ENCODE data around the gene KIAA0232. TPM values are rescaled to one million over a fixed set of nuclear protein-coding genes. Genes with fewer than 3 reads are reported as not detected.

Gene KIAA0232
- total and polyA plus RNA-seq, 2 of the 8 experiments (the other 6 are each of a cell fraction or from before 2014, with no cell fraction given) = 5.6 to 23.3 TPM

GRCh38 chr4:6754481-6755087 lies 27.9 kb upstream of the KIAA0232 start:
- FAIRE-seq (no peak), DNase-seq (ENCODE audit: low read depth in 1 of 2, low spot score in 2 of 2) (no peak)
- H3K4me1 ChIP-seq (replicated peaks in 1 of 4; ENCODE audit: control insufficient read depth in 3 of 4, insufficient read depth in 4 of 4, low read length in 3 of 4) = peaks cover 0 to 6% (median 0%) of the 10 kb centered on the region in 4 experiments; a peak in 2 of 7 replicates
- no peak overlapping the region for H2AFZ ChIP-seq (ENCODE audit: low read length)
- TF ChIP-seq MAFK (IDR thresholded peaks at IDR 0.05; ENCODE audit: low read depth, low read length) (no peak), RNF2 (IDR thresholded peaks at IDR 0.05; ENCODE audit: borderline replicate concordance, low read depth, low read length, missing control alignments, poor library complexity, severe bottlenecking) (no peak), CEBPB (IDR thresholded peaks at IDR 0.05; ENCODE audit: low read depth, low read length) (no peak), SIN3A (conservative IDR thresholded peaks at IDR 0.05 in 1 of 2, IDR thresholded peaks at IDR 0.05 in 1 of 2; ENCODE audit: low read depth in 1 of 2, low read length in 2 of 2) (no peak), SP2 (IDR thresholded peaks at IDR 0.05; ENCODE audit: low read length) (no peak), EZH2 (IDR thresholded peaks at IDR 0.05; ENCODE audit: low read depth, low read length, severe bottlenecking) (no peak), POLR2A (IDR thresholded peaks at IDR 0.05; ENCODE audit: control extremely low read depth in 1 of 2, low read depth in 2 of 2, low read length in 2 of 2) (no peak), YY1 (IDR thresholded peaks at IDR 0.05; ENCODE audit: low read depth, low read length) (no peak)
- no peak overlapping the region for H3K27ac ChIP-seq (ENCODE audit: low read depth, low read length)
- no peak overlapping the region for H3K23ac ChIP-seq (ENCODE audit: insufficient read length)
- H2BK120ac ChIP-seq (replicated peaks; ENCODE audit: low read depth, low read length) = no peak overlapping the region
- no peak overlapping the region for H4K5ac ChIP-seq (ENCODE audit: insufficient read length, low read depth, low read length)
- H3K9ac ChIP-seq (replicated peaks in 1 of 4; ENCODE audit: extremely low read depth in 1 of 4, low read depth in 3 of 4, low read length in 3 of 4) = no peak overlapping the region
- H2BK20ac ChIP-seq (ENCODE audit: low read length) = no peak overlapping the region
- no peak overlapping the region for H2AK5ac ChIP-seq (ENCODE audit: low read depth, low read length)
- no peaks in the 10 kb centered on the region for H3K79me1 ChIP-seq (ENCODE audit: low read depth, low read length)
- H2BK12ac ChIP-seq (ENCODE audit: low read depth, low read length) = no peak overlapping the region
- CTCF ChIA-PET (ENCODE audit: partially characterized antibody) = interaction anchor here (0.8 kb wide), 1 partner anchor 399 kb away, joined by 3 read pairs; no protein-coding TSS in a partner anchor
- H3K23me2 ChIP-seq (ENCODE audit: low read depth, low read length) = no peaks in the 10 kb centered on the region
- H4K91ac ChIP-seq (replicated peaks; ENCODE audit: insufficient read length, low read length) = no peak overlapping the region
- POLR2A ChIA-PET (ENCODE audit: partially characterized antibody) = no interaction called here
- no peak overlapping the region for H3K14ac ChIP-seq (ENCODE audit: insufficient read length)
- peaks cover 0 to 2% of the 10 kb centered on the region in 2 experiments; a peak in 2 of 4 replicates for H3K9me3 ChIP-seq (ENCODE audit: insufficient read depth in 2 of 2, low read depth in 1 of 2, low read length in 1 of 2)
- WGBS, 2 experiments (ENCODE audit: extremely low coverage in 1 of 2, insufficient coverage in 1 of 2, insufficient read length in 1 of 2, insufficient replicate concordance in 2 of 2, low coverage in 1 of 2, low lambda C conversion rate in 2 of 2, missing lambda C conversion rate in 1 of 2) = 86% methylated on average over 3 of the region's 3 CpGs; no CpG with 5 or more reads in 1 of the 2 experiments
- no peaks in the 10 kb centered on the region for H3K27me3 ChIP-seq (replicated peaks in 1 of 4; ENCODE audit: control insufficient read depth in 3 of 4, extremely low read depth in 1 of 4, insufficient read depth in 3 of 4, low read length in 3 of 4)
- H2BK15ac ChIP-seq (ENCODE audit: low read length) = no peak overlapping the region
- no peak overlapping the region for H3K56ac ChIP-seq (replicated peaks; ENCODE audit: insufficient read length, low read depth, low read length)
- H3K18ac ChIP-seq (ENCODE audit: extremely low read depth, low read length) = no peak overlapping the region
- H3K79me2 ChIP-seq (ENCODE audit: control insufficient read depth in 1 of 2, insufficient read depth in 2 of 2, low read length in 2 of 2) = no peaks in the 10 kb centered on the region
- H2BK5ac ChIP-seq (ENCODE audit: low read depth, low read length) = no peak overlapping the region
- no peak overlapping the region for H3K4ac ChIP-seq (replicated peaks; ENCODE audit: insufficient read length, low read depth, low read length)
- H3K4me3 ChIP-seq (ENCODE audit: extremely low read depth in 1 of 4, insufficient read depth in 2 of 4, low read depth in 3 of 4, low read length in 4 of 4) = no peak overlapping the region
- no peaks in the 10 kb centered on the region for H4K20me1 ChIP-seq (replicated peaks in 1 of 2; ENCODE audit: control insufficient read depth in 1 of 2, insufficient read depth in 2 of 2, low read length in 2 of 2)
- H3K4me2 ChIP-seq (ENCODE audit: insufficient read depth in 1 of 2, low read depth in 2 of 2, low read length in 2 of 2) = no peak overlapping the region
- H3K36me3 ChIP-seq (ENCODE audit: control insufficient read depth in 2 of 4, insufficient read depth in 4 of 4, low read length in 3 of 4) = no peaks in the 10 kb centered on the region
- H4K8ac ChIP-seq (ENCODE audit: extremely low read depth, insufficient read depth, low read length) = no peak overlapping the region

All from H1 (cell line).